COLO829 (cell line): ENCODE measurements around the gene PLCG1.
"Not testable (repeated sequence)": the region's sequence is repeated elsewhere in the genome, so short reads cannot be mapped to it uniquely, and the experiment has no call there.

ENCODE experiments used
- DNase-seq: peaks from one replicate; pipeline ENCODE4 v3.0.0; 2012; ENCODE audit warnings: low spot score

The PLCG1 gene

DNA sequence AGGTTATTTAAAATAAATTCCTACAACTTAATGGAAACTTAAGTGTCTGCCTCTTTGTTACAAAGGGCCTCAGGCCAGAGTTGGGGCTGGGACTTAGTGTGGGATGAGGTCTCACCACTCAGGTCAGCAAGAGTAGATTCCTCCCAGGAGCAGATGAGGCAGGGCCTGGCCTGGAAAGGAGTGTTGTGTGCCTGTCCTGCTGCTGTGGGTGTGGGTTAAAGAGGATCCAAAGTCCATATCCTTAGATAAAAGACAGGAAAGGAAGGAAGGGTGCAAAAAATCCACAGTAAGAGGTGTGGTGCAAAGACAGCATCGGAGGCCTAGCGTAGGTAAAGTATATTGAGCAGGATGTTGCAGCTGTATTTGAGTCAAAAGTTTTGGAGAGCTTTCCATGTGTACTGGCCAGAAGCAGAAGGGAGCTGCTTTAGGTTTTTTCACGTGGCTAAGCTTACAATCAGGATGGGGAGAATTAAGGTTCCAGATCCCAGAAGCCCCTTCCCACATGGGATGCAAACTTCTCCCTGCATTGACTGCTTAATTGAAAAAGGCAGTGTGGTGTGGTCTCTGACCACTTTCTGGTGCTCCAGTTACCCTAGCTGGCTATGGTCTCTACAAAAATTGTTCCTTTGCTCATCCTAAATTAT lies 12.8 kb upstream of the PLCG1 start:
- DNase-seq: no peak

- DNase-seq: no peak
Observed at GRCh38 chr20:41125530-41126457, 11.5 kb upstream of the PLCG1 start.

- DNase-seq: no peak
Observed at GRCh38 chr20:41126719-41127118, 10.6 kb upstream of the PLCG1 start.

GRCh38 chr20:41128317-41128716 lies 9.0 kb upstream of the PLCG1 start:
- not testable (repeated sequence) for DNase-seq

- no peak for DNase-seq
Observed at GRCh38 chr20:41131594-41132387, 5.6 kb upstream of the PLCG1 start.

DNA sequence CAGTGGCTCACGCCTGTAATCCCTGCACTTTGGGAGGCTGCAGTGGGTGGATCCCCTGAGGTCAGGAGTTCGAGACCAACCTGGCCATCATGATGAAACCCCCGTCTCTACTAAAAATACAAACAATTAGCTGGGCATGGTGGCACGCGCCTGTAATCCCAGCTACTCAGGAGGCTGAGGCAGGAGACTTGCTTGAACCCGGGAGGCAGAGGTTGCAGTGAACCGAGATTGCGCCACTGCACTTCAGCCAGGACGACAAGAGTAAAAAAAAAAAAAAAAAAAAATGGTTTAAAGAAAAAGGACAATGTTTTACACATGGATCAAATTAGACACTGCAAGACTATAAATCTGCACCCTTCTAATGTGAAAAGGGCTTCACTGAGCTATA lies 5.0 kb upstream of the PLCG1 start:
- not testable (repeated sequence) for DNase-seq

- DNase-seq: no peak
Observed at GRCh38 chr20:41133709-41134361, 3.5 kb upstream of the PLCG1 start.

DNA sequence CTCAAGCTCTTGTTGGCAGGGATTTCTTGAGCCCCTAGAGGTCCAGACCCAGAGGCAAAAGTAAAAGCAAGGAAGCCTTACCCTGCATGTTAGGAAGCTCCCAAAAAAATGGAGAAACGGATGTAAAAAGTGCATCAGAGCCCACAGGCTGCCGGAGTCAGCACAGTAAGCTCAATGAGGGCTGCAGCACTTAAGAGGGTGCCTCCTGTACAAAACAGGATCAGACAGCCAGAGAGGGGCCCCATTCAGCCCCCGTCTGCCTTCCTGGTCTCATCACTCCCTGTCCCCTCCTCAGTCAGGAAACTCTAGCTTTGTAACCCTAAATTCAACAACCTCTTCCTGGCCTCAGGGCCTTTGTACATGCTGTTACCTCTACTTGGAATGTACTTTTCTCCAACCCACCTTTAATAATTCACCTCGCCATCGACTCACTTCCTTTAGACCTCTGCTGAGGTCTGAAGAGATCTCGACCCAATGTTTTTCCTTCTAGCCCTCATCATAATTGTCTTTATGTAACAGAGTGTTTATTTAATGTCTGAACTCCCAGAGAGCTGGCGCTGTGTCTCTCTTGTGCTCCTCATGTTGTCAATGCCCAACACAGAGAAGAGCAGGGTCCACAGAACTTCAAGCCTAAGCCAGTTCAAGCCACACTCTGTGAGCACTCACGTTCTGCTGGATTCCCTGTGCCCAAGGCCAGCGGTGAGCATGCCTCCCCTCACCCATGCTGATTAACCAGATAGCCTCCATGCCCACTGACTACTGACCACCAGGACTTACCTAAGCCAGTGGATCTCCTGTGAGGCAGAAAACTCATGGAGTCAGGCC lies 2.8 kb upstream of the PLCG1 start:
- DNase-seq: no peak

DNA sequence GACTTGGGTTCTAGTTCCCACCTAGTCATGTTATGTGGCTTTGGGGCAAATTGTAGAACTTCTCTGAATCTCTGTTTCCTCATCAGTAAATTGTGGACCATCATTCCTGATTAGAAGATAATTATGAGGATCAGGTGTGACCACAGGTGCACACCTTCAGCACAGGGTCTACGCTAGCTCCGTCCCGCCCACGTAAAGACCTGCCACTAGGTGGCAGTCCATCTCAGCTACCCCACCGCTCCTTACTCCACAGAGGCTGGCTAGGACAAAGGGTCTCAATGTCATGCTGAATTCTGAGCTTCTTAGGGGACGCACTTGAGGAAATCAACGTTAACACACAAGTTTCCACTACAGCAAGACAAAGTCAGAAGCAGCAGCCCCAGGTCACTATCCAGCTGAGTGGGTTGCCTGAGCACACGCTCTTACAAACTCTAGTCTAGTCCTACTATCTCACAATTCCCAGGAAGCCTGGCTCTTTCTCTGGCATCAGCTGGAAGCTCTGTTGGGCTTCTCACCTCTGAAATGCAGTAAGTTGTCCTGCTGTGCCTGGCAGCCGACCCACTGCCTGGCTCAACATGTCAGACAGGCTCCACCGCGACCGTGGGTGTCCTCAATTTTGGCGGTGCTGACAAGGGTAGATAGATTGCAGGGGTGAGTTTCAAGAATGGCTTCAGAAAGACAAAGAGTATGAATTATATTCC lies 2.0 kb upstream of the PLCG1 start:
- peak; percentile 67 for DNase-seq

DNA sequence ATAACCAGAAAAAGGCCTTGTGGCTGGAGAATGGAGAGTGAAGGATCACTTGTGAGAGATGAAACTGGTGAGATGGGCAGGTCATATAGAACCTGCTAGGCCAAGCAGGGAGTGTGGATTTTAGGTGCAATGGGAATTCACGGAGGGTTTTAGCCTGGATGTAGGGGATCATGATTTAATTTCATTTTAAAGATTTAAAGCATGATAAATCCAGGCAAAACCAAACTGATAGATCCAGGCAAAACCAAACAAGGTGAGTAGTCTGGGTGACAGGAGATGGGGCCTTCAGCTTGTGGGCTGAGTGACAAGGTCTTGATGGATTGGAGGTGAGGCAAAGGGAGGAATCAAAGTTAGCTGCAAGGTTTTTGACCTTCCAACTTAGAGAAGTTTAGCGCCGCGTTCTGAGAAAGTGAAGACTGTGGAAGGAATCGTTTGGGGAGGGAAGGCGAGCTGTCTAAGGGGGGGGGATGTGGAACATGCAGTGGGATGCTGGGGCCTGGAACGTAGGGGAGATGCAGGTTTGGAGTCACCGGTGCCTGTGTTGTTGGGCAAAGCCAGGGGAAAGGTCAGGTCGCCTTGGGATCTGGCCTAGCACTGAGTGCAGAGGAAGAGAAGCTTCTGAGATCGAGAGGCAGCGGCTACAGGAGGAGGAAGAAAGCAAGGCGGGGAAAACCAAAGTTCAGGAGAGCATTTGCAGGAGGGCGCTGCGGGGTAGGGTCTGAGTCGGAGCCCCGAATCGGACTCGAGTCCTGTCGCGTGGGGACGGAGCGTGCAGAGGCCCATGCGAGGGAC lies 1.3 kb upstream of the PLCG1 start:
- no peak for DNase-seq

DNA sequence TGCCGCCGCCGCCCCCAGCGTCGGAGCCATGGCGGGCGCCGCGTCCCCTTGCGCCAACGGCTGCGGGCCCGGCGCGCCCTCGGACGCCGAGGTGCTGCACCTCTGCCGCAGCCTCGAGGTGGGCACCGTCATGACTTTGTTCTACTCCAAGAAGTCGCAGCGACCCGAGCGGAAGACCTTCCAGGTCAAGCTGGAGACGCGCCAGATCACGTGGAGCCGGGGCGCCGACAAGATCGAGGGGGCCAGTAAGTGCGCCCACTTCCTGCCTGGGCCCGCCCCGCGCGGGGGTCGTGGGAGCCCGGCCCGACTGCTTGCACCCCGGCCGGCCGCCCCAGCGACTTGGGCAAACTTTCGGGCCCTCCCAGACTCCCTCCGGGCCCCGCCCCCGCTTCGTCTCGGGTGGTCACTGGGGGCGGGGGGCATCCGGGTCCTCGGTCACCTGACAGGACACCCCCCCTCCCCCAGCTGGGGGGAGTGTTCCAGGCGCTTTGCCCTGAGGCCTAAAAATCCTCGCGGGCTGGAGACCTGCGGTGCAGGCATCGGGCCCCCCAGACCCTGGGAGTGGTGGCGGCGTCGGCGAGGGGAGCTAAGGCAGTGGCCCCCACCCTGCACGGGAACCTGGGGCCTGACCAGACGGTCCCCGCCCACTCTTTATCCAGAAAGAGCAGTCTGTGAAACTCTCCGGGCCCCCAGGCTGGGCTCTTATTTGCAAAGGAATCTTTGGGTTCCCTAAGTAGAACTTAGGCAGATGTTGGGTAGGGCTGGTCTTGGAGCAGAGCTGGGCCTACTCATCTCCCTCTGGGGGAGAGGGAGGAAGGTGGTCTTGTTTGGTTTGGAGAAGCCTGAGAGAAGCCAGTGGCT lies 501 bp downstream of the PLCG1 start:
- peak; percentile 73 for DNase-seq

DNA sequence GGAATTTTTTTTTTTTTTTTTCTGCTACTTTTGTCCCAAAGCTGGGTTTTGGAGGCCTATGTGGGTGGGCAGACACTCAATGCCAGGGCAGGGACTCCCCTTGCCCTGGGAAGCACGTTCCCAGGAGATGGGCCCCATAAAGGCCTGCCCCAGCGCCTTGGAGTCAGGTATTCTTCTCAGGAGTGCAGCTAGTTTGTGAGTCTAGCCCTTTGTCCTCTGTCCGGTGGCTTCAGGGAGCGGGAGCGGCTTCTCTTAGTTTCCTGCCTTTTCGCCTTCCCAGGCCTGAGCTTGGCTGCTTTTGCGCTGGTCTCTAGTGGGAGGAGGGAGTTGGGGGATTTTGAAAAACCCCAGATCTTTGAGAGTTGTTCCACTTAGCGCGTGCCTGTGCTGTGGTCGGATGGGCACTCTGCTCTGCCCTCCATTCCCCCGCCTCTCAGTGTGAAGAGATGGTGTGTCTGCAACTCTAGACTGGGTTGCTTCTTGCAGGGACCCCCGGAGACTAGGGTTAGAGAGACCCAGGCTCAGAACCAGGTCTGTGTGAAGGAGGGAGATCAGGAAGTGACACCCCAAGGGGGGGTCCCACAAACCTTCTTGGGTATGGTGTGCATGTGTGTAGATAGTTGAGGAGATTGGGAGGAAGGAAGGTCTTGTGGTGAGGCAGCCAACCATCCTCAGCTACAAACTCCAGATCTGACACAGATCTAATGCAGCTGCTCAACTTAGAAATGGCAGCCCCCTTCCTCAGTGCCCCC lies 1.3 kb downstream of the PLCG1 start:
- no peak for DNase-seq

- DNase-seq: no peak
Observed at GRCh38 chr20:41139227-41140093, 2.1 kb downstream of the PLCG1 start.

DNA sequence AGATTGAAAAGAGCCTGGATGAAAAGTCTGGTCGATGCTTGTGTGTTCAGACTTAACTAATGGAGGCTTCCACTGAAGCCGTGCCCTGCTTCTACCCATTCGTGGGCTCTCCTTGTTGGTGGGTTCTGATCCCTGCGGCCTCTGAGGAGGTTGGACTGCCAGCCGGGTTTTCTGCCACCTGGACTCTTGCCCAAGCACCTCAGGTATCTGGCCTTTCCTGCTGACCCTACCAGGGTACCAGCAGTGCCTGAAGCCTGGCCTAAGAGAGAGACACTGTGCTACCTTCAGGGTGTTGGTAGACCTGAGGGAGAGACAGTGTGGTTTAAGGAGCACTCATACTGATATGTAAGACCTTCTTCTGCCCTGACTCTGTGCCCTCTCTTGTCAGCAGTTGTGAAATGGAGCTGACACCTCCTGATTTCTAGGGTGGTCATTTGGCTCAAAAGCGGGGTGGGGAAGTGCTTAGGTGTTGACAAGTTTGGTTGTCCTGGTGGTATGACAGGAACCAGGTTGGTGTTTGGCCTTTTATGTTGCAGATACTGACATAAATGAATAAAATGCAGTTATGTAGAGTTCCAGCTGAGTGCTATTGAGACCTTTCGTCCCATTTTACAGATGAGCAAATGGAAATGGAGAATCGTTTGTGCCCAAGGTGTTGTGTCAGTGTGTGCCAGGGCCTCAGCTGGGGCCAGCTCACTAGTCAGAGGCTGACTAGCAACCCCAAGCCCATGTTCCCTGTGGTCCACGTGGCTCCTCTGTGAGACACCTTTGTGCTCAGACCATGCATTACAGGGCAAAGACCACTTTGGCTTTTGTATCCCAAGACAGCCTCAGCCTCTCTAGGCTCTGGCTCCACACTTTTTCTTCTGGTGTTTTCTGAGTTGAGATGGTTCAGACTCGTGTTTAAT lies 3.1 kb downstream of the PLCG1 start:
- DNase-seq: no peak

GRCh38 chr20:41141153-41141815 lies 3.9 kb downstream of the PLCG1 start:
- peak; percentile 96 for DNase-seq
